H7 (cell line): ENCODE data around the gene TAPBP. TPM values are rescaled to one million over a fixed set of nuclear protein-coding genes. Genes with fewer than 3 reads are reported as not detected.
"Not testable (repeated sequence)": the region's sequence is repeated elsewhere in the genome, so short reads cannot be mapped to it uniquely, and the experiment has no call there.

Source experiments
- DNase-seq: peaks from one replicate; pipeline ENCODE4 v3.0.0; 2012
- H3K27me3 ChIP-seq: 2 replicates; pipeline ENCODE4 v1.6.0; 2011; ENCODE audit warnings: mild to moderate bottlenecking, low read length; ENCODE audit not compliant: control insufficient read depth, insufficient read depth
- H3K36me3 ChIP-seq: replicated peaks from 2 replicates; pipeline ENCODE4 v1.5.1; 2011; ENCODE audit warnings: low read length; ENCODE audit not compliant: control insufficient read depth, insufficient read depth
- H3K4me3 ChIP-seq: 2 replicates; pipeline ENCODE4 v1.5.1; 2011; ENCODE audit warnings: low read depth, mild to moderate bottlenecking, control low read depth, low read length, moderate library complexity; ENCODE audit not compliant: insufficient read depth
- total RNA-seq: library from RNA; depleted of rRNA; stranded (reverse); fragments of >200 nt; shearing (Covaris generic); gene quantifications from 2 replicates; pipeline ENCODE4 v1.2.3, GENCODE V29; 2014; rRNA removed

Gene TAPBP
- total RNA-seq = 27.9 and 30.6 TPM in 2 replicates

DNA sequence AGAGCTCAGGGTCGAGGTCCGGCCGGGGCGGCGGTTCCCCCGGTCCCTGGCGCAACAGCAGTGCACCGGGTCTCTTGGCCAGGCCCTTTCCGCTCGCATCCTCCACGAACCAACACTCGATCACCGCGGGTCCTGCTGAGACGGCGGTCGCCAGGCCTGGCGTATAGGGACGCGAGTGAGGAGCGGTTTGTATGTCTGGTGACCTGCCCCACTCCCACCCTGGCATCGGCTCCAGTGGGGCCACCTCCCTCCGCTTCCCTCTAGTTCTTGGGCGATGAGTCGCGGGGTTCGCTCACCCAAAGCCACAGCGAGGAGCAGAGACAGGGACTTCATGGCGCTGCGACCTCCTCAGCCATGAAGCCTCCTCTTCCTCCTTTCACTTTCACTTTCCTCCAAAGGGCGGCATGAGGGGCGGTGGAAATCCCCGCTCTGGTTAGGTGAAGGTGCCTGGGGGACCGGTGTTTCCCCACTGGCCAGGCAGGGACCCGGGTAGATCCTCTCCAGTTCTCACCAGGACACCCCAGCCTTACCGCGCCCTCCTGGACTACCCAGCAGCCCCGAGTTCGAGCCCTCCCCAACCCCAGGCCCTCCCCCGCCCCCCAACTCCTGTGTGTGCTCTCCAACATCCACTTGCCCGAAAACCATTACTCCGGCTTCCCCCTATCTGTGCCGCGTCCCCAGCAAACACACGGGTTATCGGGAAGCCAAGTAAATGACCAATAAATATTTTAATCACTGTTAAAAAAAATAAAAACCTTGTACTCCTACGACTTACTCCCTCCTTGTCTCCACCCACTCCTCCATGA, at the start of gene TAPBP:
TAPBP (minus strand) TSS at position 370 of the 806 bp plus-strand sequence; CDS start at position 333, 37 bp downstream.
- H3K36me3 ChIP-seq = peaks cover 5% of the 10 kb centered on the region
- H3K27me3 ChIP-seq = peaks cover 17% of the 10 kb centered on the region; the same call in 1 of the 2 replicates
- peak within 1 kb of the TSS; percentile 87 for H3K4me3 ChIP-seq
- DNase-seq = peak; percentile 83

GRCh38 chr6:33363486-33363885, 49.6 kb upstream of the TAPBP start:
- DNase-seq, H3K4me3 ChIP-seq, H3K36me3 ChIP-seq, H3K27me3 ChIP-seq: not testable (repeated sequence)

- no peak for DNase-seq
- Histone ChIP-seq H3K4me3 (no peak overlapping the region), H3K36me3 (no peaks in the 10 kb centered on the region), H3K27me3 (no peaks in the 10 kb centered on the region)
These were observed 45.5 kb upstream of the TAPBP start for GRCh38 chr6:33359331-33359730.

DNA sequence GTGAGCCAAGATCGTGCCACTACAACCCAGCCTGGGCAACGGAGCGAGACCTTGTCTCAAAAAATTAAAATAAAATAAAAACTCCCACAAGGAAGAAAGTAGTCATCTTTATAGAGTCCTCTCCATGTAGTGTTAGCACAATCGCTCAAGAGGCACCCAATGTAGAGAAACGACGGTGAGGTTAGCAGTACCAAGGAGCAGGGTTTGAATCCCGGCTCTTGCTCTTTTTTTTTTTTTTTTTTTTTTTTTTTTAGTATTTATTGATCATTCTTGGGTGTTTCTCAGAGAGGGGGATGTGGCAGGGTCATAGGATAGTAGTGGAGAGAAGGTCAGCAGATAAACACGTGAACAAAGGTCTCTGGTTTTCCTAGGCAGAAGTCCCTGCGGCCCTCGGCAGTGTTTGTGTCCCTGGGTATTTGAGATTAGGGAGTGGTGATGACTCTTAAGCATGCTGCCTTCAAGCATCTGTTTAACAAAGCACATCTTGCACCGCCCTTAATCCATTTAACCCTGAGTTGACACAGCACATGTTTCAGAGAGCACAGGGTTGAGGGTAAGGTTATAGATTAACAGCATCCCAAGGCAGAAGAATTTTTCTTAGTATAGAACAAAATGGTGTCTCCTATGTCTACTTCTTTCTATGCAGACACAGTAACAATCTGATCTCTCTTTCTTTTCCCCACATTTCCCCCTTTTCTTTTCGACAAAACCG, 43.4 kb upstream of the TAPBP start:
- DNase-seq, H3K27me3 ChIP-seq, H3K4me3 ChIP-seq, H3K36me3 ChIP-seq: not testable (repeated sequence)

- no peaks in the 10 kb centered on the region for H3K27me3 ChIP-seq
- H3K36me3 ChIP-seq = no peaks in the 10 kb centered on the region
- no peak overlapping the region for H3K4me3 ChIP-seq
- no peak for DNase-seq
These were observed 42.4 kb upstream of the TAPBP start for GRCh38 chr6:33356295-33356694.

- H3K36me3 ChIP-seq = not testable (repeated sequence)
These were observed 42.0 kb upstream of the TAPBP start for GRCh38 chr6:33355860-33356259.

DNA sequence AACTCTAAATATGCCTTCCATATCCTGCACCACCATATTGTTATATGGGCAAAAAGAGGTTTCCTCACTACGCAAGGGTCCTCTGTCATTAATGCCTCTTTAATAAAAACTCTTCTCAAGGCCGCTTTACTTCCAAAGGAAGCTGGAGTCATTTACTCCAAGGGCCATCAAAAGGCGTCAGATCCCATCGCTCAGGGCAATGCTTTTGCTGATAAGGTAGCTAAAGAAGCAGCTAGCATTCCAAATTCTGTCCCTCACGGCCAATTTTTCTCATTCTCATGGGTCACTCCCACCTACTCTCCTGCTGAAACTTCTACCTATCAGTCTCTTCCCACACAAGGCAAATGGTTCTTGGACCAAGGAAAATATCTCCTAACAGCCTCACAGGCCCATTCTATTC, 33.9 kb upstream of the TAPBP start:
- Histone ChIP-seq H3K36me3 (no peaks in the 10 kb centered on the region), H3K27me3 (no peaks in the 10 kb centered on the region), H3K4me3 (no peak overlapping the region)
- DNase-seq = no peak

More at GRCh38 chr6:33355860-33356259, 42.0 kb upstream of the TAPBP start:
- not testable (repeated sequence) for H3K27me3 ChIP-seq, DNase-seq, H3K4me3 ChIP-seq

GRCh38 chr6:33346972-33347371, 33.1 kb upstream of the TAPBP start:
- not testable (repeated sequence) for H3K27me3 ChIP-seq, H3K36me3 ChIP-seq, DNase-seq, H3K4me3 ChIP-seq

- Histone ChIP-seq H3K36me3 (no peaks in the 10 kb centered on the region), H3K4me3 (no peak overlapping the region), H3K27me3 (no peaks in the 10 kb centered on the region)
- peak; percentile 70 for DNase-seq
These were observed 31.1 kb upstream of the TAPBP start for GRCh38 chr6:33344701-33345697.

DNA sequence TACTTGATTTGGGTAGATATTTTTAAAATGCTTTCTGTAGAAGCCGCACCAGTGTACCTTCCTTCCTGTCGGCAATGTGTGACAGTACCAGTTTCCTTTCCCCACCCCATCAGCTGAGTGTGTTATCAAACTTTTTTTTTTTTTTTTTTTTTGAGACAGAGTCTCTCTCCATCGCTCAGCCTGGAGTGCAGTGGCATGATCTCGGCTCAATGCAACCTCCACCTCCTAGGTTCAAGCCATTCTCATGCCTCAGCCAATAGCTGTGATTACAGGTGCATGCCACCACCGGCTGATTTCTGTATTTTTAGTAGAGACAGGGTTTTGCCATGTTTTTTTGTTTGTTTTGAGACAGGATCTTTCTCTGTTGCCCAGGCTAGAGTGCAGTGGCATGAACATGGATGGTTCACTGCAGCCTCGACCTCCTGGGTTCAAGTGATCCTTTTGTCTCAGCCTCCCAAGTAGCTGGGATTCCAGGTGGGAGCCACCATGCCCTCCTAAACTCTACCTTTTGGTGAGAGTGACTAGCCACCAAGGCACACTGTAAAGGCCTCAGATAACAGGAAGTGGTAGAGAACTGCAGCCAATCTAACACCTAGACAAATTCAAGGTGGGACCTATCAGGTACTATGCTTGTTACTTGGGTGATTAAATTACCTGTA, 30.2 kb upstream of the TAPBP start:
- H3K27me3 ChIP-seq = no peaks in the 10 kb centered on the region

GRCh38 chr6:33343606-33343952, 29.7 kb upstream of the TAPBP start:
- not testable (repeated sequence) for DNase-seq, H3K27me3 ChIP-seq, H3K4me3 ChIP-seq, H3K36me3 ChIP-seq

More for the DNA sequence above, 30.2 kb upstream of the TAPBP start:
- Histone ChIP-seq H3K36me3 (no peaks in the 10 kb centered on the region), H3K4me3 (no peak overlapping the region)
- DNase-seq = no peak

GRCh38 chr6:33339193-33339592, 25.3 kb upstream of the TAPBP start:
- no peak overlapping the region for H3K4me3 ChIP-seq
- H3K36me3 ChIP-seq = no peaks in the 10 kb centered on the region
- H3K27me3 ChIP-seq = no peaks in the 10 kb centered on the region
- no peak for DNase-seq

DNA sequence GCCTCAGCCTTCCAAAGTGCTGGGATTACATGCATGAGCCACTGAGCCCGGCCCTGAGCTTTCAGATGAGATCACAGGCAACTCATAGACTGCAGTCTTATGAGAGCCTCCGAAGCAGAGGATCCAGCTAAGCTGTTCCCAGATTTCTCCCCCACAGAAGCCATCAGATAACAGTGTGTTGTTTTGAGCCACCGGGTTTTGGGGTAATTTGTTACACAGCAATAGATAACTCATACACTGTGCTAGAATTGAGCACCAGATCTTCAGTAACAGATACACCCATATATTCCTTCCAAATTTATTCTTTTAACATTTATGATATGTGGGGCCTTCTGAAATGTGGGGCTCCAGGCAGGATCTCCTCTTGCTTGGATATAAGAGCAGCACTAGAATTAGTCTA, 22.6 kb upstream of the TAPBP start:
- Histone ChIP-seq H3K27me3 (no peaks in the 10 kb centered on the region), H3K36me3 (no peaks in the 10 kb centered on the region), H3K4me3 (no peak overlapping the region)
- DNase-seq = no peak

DNA sequence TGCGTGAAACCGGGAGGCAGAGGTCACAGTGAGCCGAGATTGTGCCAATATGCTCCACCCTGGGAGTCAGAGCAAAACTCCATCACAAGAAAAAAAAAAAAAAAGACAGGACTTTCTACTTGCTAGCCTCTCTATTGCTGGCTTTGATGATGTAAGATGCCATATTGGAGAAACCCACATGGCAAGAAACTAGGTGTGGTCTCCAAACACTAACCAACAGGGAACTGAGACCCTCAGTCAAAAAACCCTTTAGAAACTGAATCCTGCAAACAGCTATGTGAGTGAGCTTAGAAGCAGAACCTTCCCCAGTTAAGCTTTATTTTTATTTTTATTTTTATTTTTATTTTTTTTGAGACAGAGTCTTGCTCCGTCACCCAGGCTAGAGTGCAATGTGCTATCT, 22.0 kb upstream of the TAPBP start:
- H3K4me3 ChIP-seq = no peak overlapping the region
- H3K36me3 ChIP-seq = no peaks in the 10 kb centered on the region
- no peaks in the 10 kb centered on the region for H3K27me3 ChIP-seq
- no peak for DNase-seq
